ENCODE results near the gene CD70.
"Not testable (repeated sequence)": the region's sequence is repeated elsewhere in the genome, so short reads cannot be mapped to it uniquely, and the experiment has no call there.

Gene CD70

DNA sequence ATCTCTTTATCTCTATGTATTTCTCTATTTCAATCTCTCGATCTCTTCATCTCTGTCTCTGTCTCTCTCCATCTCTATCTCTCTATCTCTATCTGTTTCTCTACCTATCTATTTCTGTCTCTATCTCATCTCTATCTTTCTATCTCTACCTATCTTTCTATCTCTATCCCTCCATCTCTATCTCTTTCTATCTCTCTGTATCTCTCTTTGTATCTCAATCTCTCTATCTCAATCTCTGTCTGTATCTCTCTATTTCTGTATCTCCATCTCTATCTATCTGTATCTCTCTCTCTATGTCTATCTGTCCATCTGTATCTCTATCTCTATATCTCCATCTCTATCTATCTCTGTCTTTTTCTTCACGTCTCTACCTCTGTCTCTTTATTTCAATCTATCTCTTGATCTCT, 34.9 kb downstream of the CD70 start:
- no peaks in the 10 kb centered on the region for H3K9me3 ChIP-seq
- no peak for DNase-seq
- no peak for TF ChIP-seq CTCF (IDR thresholded peaks at IDR 0.05)
- intact Hi-C loops (cut with DNase I; ENCODE audit: low total_unique reads), result no loop called here
- peaks cover 0 to 17% of the 10 kb centered on the region in 2 donors for H3K27me3 ChIP-seq
- H3K36me3 ChIP-seq, result no peaks in the 10 kb centered on the region
- H3K27ac ChIP-seq, result no peak overlapping the region
- no peak overlapping the region for H3K4me3 ChIP-seq
- no peaks in the 10 kb centered on the region for H3K4me1 ChIP-seq

GRCh38 chr19:6551607-6552450, 39.1 kb downstream of the CD70 start:
- intact Hi-C loops (cut with DNase I; ENCODE audit: low total_unique reads), result no loop called here
- no peak overlapping the region for H3K4me3 ChIP-seq
- no peaks in the 10 kb centered on the region for H3K4me1 ChIP-seq
- H3K27me3 ChIP-seq, result peaks cover 0 to 10% of the 10 kb centered on the region in 2 donors
- no peaks in the 10 kb centered on the region for H3K36me3 ChIP-seq
- no peak overlapping the region for H3K27ac ChIP-seq
- no peak for DNase-seq
- no peaks in the 10 kb centered on the region for H3K9me3 ChIP-seq
- no peak for TF ChIP-seq CTCF (IDR thresholded peaks at IDR 0.05)

GRCh38 chr19:6551091-6551490, 39.9 kb downstream of the CD70 start:
- no peak for DNase-seq
- Histone ChIP-seq H3K27me3 (peaks cover 0 to 10% of the 10 kb centered on the region in 2 donors), H3K9me3 (no peaks in the 10 kb centered on the region), H3K27ac (no peak overlapping the region), H3K36me3 (no peaks in the 10 kb centered on the region), H3K4me1 (no peaks in the 10 kb centered on the region), H3K4me3 (no peak overlapping the region)
- intact Hi-C loops (cut with DNase I; ENCODE audit: low total_unique reads), result no loop called here
- no peak for TF ChIP-seq CTCF (IDR thresholded peaks at IDR 0.05)

DNA sequence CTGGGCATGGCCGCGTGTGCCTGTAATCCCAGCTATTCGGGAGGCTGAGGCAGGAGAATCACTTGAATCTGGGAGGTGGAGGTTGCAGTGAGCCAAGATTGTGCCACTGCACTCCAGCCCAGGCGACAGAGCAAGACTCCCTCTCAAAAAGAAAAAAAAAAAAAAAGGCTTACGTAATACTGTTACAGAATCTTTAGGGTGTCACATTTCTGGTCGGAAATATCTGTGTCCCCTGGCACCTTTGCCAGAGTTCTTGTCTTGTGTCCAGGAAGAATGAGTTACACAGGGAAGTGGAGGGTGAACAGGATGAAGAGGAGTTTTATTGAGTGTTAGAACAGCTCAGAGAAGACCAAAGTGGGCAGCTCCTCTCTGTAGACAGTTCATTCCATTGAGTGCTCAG, 40.3 kb downstream of the CD70 start:
- H3K27ac ChIP-seq; intact Hi-C loops (cut with DNase I; ENCODE audit: low total_unique reads); H3K4me1 ChIP-seq; H3K36me3 ChIP-seq; H3K9me3 ChIP-seq; DNase-seq; H3K27me3 ChIP-seq; H3K4me3 ChIP-seq: not testable (repeated sequence)

DNA sequence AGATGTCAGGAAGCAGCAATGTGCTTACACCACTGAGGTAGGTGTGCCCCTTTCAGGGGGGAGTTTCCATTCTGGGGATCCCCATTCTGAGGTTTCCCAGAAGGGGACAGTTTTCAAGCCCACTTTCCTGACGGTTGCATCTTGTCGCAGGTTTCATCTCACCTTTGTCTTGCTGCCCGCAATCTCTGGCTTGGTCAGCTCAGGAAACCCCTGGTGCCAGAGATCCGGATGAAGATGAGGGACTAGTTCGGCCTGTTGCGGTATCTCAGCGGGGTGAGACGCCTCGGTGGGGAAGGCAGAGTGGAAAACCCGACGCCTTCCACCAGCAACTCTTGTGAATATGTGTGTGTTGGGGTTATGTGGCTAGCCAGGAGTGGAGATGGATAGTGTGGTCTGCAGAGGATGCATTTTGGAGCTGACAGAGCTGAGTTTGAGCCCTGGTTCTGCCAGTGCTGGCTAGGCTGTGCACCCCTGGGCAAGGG, 47.0 kb downstream of the CD70 start:
- no peak for TF ChIP-seq CTCF (IDR thresholded peaks at IDR 0.05)
- intact Hi-C loops (cut with DNase I; ENCODE audit: low total_unique reads), result no loop called here
- H3K4me3 ChIP-seq, result no peak overlapping the region
- H3K36me3 ChIP-seq, result no peaks in the 10 kb centered on the region
- H3K4me1 ChIP-seq, result no peaks in the 10 kb centered on the region
- no peak for DNase-seq
- no peak overlapping the region for H3K27ac ChIP-seq
- peaks cover 0 to 17% of the 10 kb centered on the region in 2 donors for H3K27me3 ChIP-seq
- H3K9me3 ChIP-seq, result no peaks in the 10 kb centered on the region

DNA sequence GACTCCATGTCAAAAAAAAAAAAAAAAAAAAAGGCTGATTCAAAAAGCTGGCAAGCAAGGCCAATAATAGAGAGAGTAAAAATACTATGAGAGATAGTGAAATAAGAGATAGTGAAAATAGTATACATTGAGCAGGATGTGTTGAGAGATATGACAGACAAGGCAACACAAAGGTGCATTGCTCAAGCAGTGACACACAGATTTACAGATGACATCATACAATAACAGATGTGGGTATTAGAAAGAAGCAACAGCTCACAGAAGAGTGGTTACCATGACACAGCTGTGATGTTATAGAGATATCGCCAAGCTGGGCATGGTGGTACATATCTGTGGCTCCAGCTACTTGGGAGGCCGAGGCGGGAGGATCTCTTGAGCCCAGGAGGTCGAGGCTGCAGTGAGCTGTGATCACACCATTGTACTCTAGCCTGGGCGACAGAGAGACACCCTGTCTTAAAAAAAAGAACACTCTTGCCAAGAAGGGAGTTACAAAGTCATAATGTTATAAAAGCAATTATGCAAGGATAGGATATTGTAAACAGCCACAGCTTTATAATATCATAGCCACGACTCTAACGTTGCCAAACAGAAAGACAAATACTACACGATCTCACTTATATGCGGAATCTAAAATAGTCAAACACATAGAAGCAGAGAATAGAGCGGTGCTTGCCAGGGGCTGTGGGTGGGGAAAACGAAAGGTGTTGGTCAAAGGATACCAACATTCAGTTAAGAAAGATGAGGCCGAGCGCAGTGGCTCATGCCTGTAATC, 49.8 kb downstream of the CD70 start:
- no peak overlapping the region for H3K4me3 ChIP-seq
- DNase-seq, result no peak
- H3K27me3 ChIP-seq, result peaks cover 0 to 20% of the 10 kb centered on the region in 2 donors
- no peak overlapping the region for H3K27ac ChIP-seq
- no peaks in the 10 kb centered on the region for H3K4me1 ChIP-seq
- intact Hi-C loops (cut with DNase I; ENCODE audit: low total_unique reads), result no loop called here
- no peaks in the 10 kb centered on the region for H3K9me3 ChIP-seq
- no peaks in the 10 kb centered on the region for H3K36me3 ChIP-seq
- no peak for TF ChIP-seq CTCF (IDR thresholded peaks at IDR 0.05)
